Mononuclear cell (primary cell): ENCODE measurements around the gene NPM1. TPM values are rescaled to one million over a fixed set of nuclear protein-coding genes. Genes with fewer than 3 reads are reported as not detected.
"Not testable (repeated sequence)": the region's sequence is repeated elsewhere in the genome, so short reads cannot be mapped to it uniquely, and the experiment has no call there.

ENCODE experiments used
- H3K27me3 ChIP-seq: 2 replicates; pipeline ENCODE4 v1.6.0; 2011; ENCODE audit warnings: low read length, control low read depth; ENCODE audit not compliant: insufficient read depth
- H3K4me1 ChIP-seq: 2 replicates; pipeline ENCODE4 v1.5.1; 2011; ENCODE audit warnings: mild to moderate bottlenecking, low read length, control low read depth; ENCODE audit not compliant: insufficient read depth
- H3K4me3 ChIP-seq: 2 replicates; pipeline ENCODE4 v1.5.1; 2011; ENCODE audit warnings: mild to moderate bottlenecking, low read length, moderate library complexity
- H3K9me3 ChIP-seq: 2 replicates; pipeline ENCODE4 v1.5.1; 2011; ENCODE audit warnings: low read depth, mild to moderate bottlenecking, control low read depth, low read length
- total RNA-seq: library from RNA; depleted of rRNA; stranded (reverse); fragments of >200 nt; gene quantifications from one replicate; pipeline ENCODE4 v1.2.3, GENCODE V29; 2012

NPM1 gene
- total RNA-seq, result 1,212 TPM

GRCh38 chr5:171387345-171387969 lies at the start of gene NPM1:
Gene NPM1 (plus strand): TSS chr5:171387849. CDS start chr5:171387949, 100 bp downstream.
- Histone ChIP-seq H3K9me3 (no peaks in the 10 kb centered on the region), H3K27me3 (no peaks in the 10 kb centered on the region), H3K4me3 (peak within 1 kb of the TSS; percentile 51), H3K4me1 (peaks cover 37% of the 10 kb centered on the region)

DNA sequence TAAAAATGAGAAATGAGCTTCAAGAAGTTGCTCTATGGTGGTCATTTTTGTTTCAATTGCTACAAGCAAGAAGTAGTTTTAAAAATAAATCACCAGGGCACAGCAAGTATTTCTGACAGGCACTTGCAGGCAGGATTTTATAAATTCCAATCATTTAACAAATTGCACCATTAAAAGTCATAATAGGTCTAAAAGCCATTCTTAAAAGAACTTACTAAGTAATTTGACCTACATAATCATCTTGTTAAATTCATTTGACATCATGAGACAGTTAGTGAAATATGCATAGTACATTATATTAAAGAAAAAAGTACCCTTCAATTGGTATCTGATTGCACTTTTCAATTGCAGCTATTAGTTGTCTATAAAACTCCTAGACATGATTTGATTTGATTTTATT lies 47.6 kb upstream of the NPM1 start:
- H3K9me3 ChIP-seq, result no peaks in the 10 kb centered on the region
- no peak overlapping the region for H3K4me3 ChIP-seq
- H3K4me1 ChIP-seq, result peaks cover 7% of the 10 kb centered on the region
- H3K27me3 ChIP-seq, result peaks cover 33% of the 10 kb centered on the region

- H3K27me3 ChIP-seq, result peaks cover 31% of the 10 kb centered on the region
- H3K9me3 ChIP-seq, result no peaks in the 10 kb centered on the region
- H3K4me3 ChIP-seq, result no peak overlapping the region
- H3K4me1 ChIP-seq, result peaks cover 7% of the 10 kb centered on the region
Observed at GRCh38 chr5:171340491-171340890, 47.2 kb upstream of the NPM1 start.

DNA sequence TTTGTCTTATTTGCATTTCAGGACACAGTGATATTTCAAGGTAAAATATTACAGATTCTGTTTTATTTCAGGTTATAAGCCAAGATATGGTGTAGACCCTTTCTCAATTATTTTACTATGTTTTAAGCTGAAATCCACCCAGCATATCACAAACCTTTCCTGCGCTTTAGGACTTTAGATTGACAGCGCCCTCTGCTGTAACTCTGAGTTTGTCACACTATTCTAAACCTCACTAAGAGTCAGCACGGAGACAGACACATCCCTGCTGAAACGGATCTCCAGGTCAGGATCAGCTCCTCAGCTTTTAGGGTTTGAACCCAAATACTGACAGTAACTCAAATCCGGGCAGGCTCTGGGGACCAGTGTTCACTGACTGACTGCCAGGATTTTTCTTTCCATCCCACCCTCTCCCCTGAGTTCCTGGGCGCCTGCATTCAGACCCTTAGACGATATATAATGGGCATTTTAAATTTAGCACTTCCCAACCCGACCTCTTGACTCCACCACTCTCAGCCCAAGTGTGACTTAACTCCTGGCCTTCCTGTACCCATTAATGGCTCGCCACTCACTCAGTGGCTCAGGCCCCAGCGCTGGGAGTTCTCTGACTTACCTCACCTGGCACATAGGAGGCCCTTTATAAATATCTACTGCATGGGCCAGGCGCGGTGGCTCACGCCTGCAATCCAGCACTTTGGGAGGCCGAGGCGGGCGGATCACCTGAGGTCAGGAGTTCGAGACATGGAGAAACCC lies 45.1 kb upstream of the NPM1 start:
- Histone ChIP-seq H3K4me1 (no peaks in the 10 kb centered on the region), H3K27me3 (peaks cover 10% of the 10 kb centered on the region), H3K9me3 (no peaks in the 10 kb centered on the region), H3K4me3 (no peak overlapping the region)

DNA sequence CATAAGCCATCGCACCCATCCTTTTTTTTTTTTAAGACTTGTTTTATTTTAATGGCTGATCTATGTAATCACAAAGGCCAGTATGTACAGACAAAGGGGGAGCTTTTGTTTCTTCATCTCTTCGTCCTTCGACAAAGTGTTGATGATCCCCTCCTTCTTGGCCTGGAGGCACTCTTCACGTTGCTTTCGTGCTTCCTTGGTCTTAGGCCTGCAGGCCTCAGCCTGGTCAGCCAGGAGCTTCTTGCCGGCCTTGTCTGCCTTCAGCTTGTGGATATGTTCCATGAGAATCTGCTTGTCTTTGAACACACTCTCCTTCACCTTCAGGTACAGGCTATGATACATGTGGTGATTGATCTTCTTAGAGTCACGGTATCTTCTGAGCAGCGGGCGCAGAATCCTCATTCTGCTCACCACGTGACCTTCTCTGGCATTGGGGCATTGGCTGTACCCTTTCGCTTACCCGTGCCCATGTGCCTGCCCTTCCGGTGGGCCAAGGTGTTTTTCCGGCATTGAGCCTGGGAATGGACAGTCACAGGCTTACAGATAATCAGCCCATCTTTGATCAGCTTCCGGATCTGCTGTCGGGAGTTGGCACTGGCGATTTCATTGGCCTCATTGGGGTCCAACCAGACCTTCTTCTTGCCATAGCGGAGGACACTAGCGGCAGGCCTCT lies 42.6 kb upstream of the NPM1 start:
- H3K4me1 ChIP-seq, result no peaks in the 10 kb centered on the region

DNA sequence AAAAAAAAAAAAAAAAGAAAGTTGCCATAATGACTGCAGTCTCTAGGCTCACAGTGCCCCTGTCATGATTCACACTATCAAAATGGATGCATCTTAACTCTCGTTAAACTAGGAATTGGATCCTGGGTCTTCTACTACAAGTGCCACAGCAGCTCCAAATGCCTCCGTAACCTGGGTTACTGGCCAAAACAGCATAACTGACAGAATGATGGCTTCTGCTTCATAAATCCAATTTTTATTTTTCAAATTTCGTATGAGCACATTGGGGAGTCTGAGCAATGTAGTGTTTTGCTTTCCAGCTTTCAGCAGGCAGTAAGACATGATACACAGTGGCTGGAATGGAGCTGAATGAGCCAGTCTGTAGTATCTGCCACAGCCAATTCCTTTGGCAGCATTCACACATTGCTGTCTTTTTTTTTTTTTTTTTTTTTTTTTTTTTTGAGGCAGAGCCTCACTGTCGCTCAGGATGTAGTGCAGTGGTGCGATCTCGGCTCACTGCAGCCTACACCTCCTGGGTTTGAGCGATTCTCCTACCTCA lies 36.0 kb upstream of the NPM1 start:
- Histone ChIP-seq H3K4me3 (no peak overlapping the region), H3K9me3 (no peaks in the 10 kb centered on the region), H3K4me1 (no peaks in the 10 kb centered on the region), H3K27me3 (peaks cover 2% of the 10 kb centered on the region)

More for the DNA sequence above, 42.6 kb upstream of the NPM1 start:
- H3K4me3 ChIP-seq, result no peak overlapping the region
- H3K9me3 ChIP-seq, result no peaks in the 10 kb centered on the region
- H3K27me3 ChIP-seq, result peaks cover 3% of the 10 kb centered on the region

- H3K27me3 ChIP-seq, result peaks cover 2% of the 10 kb centered on the region
- no peaks in the 10 kb centered on the region for H3K4me1 ChIP-seq
- no peak overlapping the region for H3K4me3 ChIP-seq
- no peaks in the 10 kb centered on the region for H3K9me3 ChIP-seq
Observed at GRCh38 chr5:171355302-171355724, 32.3 kb upstream of the NPM1 start.

- no peaks in the 10 kb centered on the region for H3K4me1 ChIP-seq
- H3K4me3 ChIP-seq, result no peak overlapping the region
- no peaks in the 10 kb centered on the region for H3K9me3 ChIP-seq
- H3K27me3 ChIP-seq, result no peaks in the 10 kb centered on the region
Observed at GRCh38 chr5:171357843-171358242, 29.8 kb upstream of the NPM1 start.

DNA sequence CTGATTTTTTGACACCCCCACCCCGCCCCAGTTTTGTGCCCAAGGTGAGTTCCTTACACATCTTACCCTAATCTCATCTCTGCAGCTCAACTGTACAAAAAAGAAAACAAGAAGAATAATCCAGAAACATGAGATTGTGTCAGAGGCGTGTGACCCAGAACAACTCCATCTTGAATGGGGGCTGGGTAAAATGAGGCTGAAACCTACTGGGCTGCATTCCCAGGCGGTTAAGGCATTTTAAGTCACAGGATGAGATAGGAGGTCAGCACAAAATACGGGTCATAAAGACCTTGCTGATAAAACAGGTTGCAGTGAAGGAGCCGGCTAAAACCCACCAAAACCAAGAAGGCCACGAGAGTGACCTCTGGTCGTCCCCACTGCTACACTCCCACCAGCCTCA lies 26.5 kb upstream of the NPM1 start:
- H3K4me1 ChIP-seq, H3K9me3 ChIP-seq, H3K27me3 ChIP-seq, H3K4me3 ChIP-seq: not testable (repeated sequence)

GRCh38 chr5:171363249-171363648 lies 24.4 kb upstream of the NPM1 start:
- not testable (repeated sequence) for H3K4me3 ChIP-seq, H3K27me3 ChIP-seq, H3K9me3 ChIP-seq, H3K4me1 ChIP-seq

DNA sequence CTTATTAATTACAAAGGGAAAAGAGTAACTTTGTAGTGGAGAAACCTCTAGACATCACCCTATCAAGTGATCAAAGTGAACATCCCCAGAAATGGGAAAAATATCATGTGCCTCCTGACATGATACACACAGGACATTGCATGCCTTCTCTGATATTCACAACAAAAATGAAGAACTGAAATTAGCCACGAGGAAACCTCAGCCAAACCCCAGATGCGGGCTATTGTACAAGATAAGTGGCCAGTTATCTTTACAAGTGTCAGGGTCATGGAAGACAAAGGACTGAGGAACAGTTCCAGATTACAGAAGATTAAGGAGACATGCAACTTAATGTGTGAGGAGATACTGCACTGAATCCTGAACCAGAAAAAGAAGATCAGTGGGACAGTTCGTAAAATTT lies 23.8 kb upstream of the NPM1 start:
- Histone ChIP-seq H3K4me3 (no peak overlapping the region), H3K27me3 (no peaks in the 10 kb centered on the region), H3K9me3 (no peaks in the 10 kb centered on the region), H3K4me1 (peaks cover 4% of the 10 kb centered on the region)

DNA sequence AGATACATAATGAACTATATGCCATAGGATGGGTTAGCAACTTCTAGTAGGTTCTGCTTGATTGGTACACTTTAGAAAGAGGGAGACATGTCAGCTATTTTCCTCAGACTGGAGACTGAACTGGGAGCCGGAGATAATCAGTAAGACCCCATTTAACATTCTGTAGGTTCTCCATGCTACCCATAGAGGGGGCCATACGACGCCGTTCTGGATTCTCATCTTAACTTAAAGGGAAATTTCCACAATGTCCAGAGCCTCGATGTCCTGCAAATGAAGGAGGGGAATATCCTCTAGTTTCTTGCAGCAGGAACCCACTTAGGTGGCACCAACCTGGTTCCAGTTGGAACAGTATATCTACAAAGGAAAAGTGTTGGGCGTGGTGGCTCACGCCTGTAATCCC lies 22.3 kb upstream of the NPM1 start:
- H3K4me3 ChIP-seq, result no peak overlapping the region
- H3K27me3 ChIP-seq, result no peaks in the 10 kb centered on the region
- H3K4me1 ChIP-seq, result peaks cover 4% of the 10 kb centered on the region
- H3K9me3 ChIP-seq, result no peaks in the 10 kb centered on the region

DNA sequence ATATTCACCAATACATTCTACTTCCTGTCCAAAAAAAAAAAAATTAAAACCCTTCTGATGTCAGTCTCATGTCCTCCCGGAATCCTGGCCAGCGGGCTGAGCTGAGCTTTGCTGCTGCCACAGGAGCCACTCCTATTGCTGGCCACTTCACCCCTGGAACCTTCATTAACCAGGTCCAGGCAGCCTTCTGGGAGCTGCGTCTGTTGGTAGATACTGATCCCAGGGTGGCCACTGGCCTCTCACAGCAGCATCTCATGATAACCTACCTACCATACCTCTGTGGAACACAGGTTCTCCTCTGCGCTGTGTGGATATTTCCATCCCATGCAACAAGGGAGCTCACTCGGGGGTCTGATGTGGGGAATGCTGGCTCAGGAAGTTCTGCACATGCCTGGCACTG lies 21.0 kb upstream of the NPM1 start:
- Histone ChIP-seq H3K9me3 (no peaks in the 10 kb centered on the region), H3K4me1 (peaks cover 4% of the 10 kb centered on the region), H3K27me3 (no peaks in the 10 kb centered on the region), H3K4me3 (no peak overlapping the region)

DNA sequence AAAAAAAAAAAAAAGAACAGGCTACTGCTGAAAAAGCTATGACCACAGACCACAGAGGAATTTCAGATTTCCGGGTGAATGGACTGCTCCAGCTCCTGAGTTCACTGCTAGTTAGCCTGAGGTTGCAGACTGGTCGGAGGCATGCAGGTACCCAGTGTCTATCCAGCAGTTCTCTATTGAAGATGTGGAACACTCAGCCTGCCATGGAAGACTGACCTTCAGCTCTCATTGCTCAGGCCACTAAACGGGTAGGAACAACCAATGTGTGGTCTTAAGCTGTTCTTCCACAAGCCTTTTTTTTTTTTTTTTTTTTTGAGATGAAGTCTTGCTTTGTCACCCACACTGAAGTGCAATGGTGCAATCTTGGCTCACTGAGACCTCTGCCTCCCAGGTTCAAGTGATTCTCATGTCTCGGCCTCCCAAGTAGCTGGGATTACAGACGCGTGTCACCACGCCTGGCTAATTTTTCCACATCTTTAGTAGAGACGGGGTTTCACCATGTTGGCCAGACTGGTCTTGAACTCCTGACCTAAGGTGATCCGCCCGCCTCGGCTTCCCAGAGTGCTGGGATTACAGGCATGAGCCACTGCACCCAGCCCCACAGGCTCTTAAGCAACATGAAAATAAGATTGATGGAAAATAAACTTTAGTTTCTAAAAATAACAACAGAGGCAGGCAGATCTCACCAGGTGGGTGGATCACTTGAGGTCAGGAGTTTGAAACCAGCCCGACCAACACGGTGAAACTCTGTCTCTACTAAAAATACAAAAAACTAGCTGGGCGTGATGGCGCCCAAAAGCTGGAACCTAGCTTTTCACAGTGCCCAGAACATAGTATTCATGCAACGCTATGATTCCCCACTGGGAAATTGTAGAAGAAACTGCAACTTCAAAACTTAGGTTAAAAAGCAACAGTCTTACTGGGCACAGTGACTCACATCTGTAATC lies 20.0 kb upstream of the NPM1 start:
- Histone ChIP-seq H3K4me1 (peaks cover 4% of the 10 kb centered on the region), H3K9me3 (no peaks in the 10 kb centered on the region), H3K4me3 (no peak overlapping the region), H3K27me3 (no peaks in the 10 kb centered on the region)
